H1 (cell line): ENCODE results near the gene PDE4D. TPM values are rescaled to one million over a fixed set of nuclear protein-coding genes. Genes with fewer than 3 reads are reported as not detected.

Source experiments
- CTCF ChIA-PET: fragments of 300-600 bp; sonication (Branson Sonifier 250); formaldehyde crosslinking; loops from one replicate; lab custom pipeline; 2021; ENCODE audit not compliant: partially characterized antibody; lab: Charles Lee
- POLR2A ChIA-PET: fragments of 300-600 bp; sonication (Branson Sonifier 250); formaldehyde crosslinking; loops from one replicate; lab custom pipeline; 2021; ENCODE audit warnings: inconsistent platforms; ENCODE audit not compliant: partially characterized antibody; lab: Charles Lee
- DNase-seq, 2 experiments: peaks; one replicate each; pipeline versions ENCODE4 v3.0.0 to v3.0.0-alpha.2; 2010 to 2022; ENCODE audit warnings: low spot score in 2 of 2, low read depth in 1 of 2, mixed read lengths in 1 of 2
- FAIRE-seq: peaks from 2 replicates; lab custom pipeline; 2011; peaks lifted over from hg19 to GRCh38; lab: Jason Lieb, UNC
- H2AFZ ChIP-seq: 2 replicates; pipeline ENCODE4 v1.8.1; 2012; ENCODE audit warnings: low read length, inconsistent platforms
- H2AK5ac ChIP-seq: 2 replicates; pipeline ENCODE4 v1.6.1; 2013; ENCODE audit warnings: low read depth, low read length
- H2BK120ac ChIP-seq: replicated peaks from 2 replicates; pipeline ENCODE3; 2013; ENCODE audit warnings: low read depth, low read length, inconsistent platforms
- H2BK12ac ChIP-seq: 2 replicates; pipeline ENCODE4 v1.6.1; 2013; ENCODE audit warnings: low read depth, low read length
- H2BK15ac ChIP-seq: 2 replicates; pipeline ENCODE4 v1.6.1; 2013; ENCODE audit warnings: low read length
- H2BK20ac ChIP-seq: 2 replicates; pipeline ENCODE4 v1.6.1; 2013; ENCODE audit warnings: low read length
- H2BK5ac ChIP-seq: 2 replicates; pipeline ENCODE4 v1.6.1; 2013; ENCODE audit warnings: low read depth, low read length
- H3K14ac ChIP-seq: 2 replicates; pipeline ENCODE4 v1.6.1; 2013; ENCODE audit warnings: inconsistent platforms; ENCODE audit not compliant: insufficient read length
- H3K18ac ChIP-seq: 2 replicates; pipeline ENCODE4 v1.6.1; 2013; ENCODE audit warnings: low read length; ENCODE audit errors: extremely low read depth
- H3K23ac ChIP-seq: 2 replicates; pipeline ENCODE4 v1.6.1; 2013; ENCODE audit warnings: inconsistent platforms; ENCODE audit not compliant: insufficient read length
- H3K23me2 ChIP-seq: 2 replicates; pipeline ENCODE4 v1.6.1; 2013; ENCODE audit warnings: low read depth, low read length
- H3K27ac ChIP-seq: 2 replicates; pipeline ENCODE4 v1.6.1; 2011; ENCODE audit warnings: low read depth, low read length, inconsistent platforms
- H3K27me3 ChIP-seq, 4 experiments: replicated peaks in 1 of 4; 1 replicate in 1 of 4; 2 replicates in 3 of 4; pipeline versions ENCODE4 v1.6.1 to v1.8.1; 2011 to 2013; ENCODE audit warnings: low read length in 3 of 4, mild to moderate bottlenecking in 3 of 4, inconsistent platforms in 2 of 4, mixed read lengths in 2 of 4, moderate library complexity in 1 of 4; ENCODE audit not compliant: control insufficient read depth in 3 of 4, insufficient read depth in 3 of 4; ENCODE audit errors: extremely low read depth in 1 of 4
- H3K36me3 ChIP-seq, 4 experiments: 2 replicates each; pipeline versions ENCODE4 v1.6.1 to v1.8.1; 2011 to 2013; ENCODE audit warnings: mild to moderate bottlenecking in 4 of 4, low read length in 3 of 4, moderate library complexity in 2 of 4, control low read depth in 1 of 4, inconsistent platforms in 1 of 4; ENCODE audit not compliant: insufficient read depth in 4 of 4, control insufficient read depth in 2 of 4
- H3K4ac ChIP-seq: replicated peaks from 2 replicates; pipeline ENCODE3; 2013; ENCODE audit warnings: low read length, low read depth, mixed read lengths, inconsistent platforms; ENCODE audit not compliant: insufficient read length
- H3K4me1 ChIP-seq, 4 experiments: replicated peaks in 1 of 4; 1 replicate in 1 of 4; 2 replicates in 3 of 4; pipeline versions ENCODE4 v1.6.1 to v1.8.1; 2011 to 2013; ENCODE audit warnings: low read length in 3 of 4, inconsistent platforms in 2 of 4, mixed read lengths in 1 of 4; ENCODE audit not compliant: insufficient read depth in 4 of 4, control insufficient read depth in 3 of 4
- H3K4me2 ChIP-seq, 2 experiments: 2 replicates each; pipeline versions ENCODE4 v1.6.1 to v1.8.1; 2011 to 2013; ENCODE audit warnings: low read depth in 2 of 2, low read length in 2 of 2, control low read depth in 1 of 2, inconsistent platforms in 1 of 2, mild to moderate bottlenecking in 1 of 2; ENCODE audit not compliant: insufficient read depth in 1 of 2
- H3K4me3 ChIP-seq, 4 experiments: fragments of 200-600, 300-600 bp in 1 of 4; sonication (generic), shearing (Covaris generic), sonication (Bioruptor Twin) in 1 of 4; 2 replicates each; pipeline versions ENCODE4 v1.5.1 to v1.8.1; 2011 to 2016; ENCODE audit warnings: low read length in 4 of 4, low read depth in 3 of 4, control low read depth in 2 of 4, inconsistent platforms in 2 of 4, mild to moderate bottlenecking in 2 of 4, mixed read lengths in 1 of 4, moderate library complexity in 1 of 4; ENCODE audit not compliant: insufficient read depth in 2 of 4; ENCODE audit errors: extremely low read depth in 1 of 4
- H3K56ac ChIP-seq: replicated peaks from 2 replicates; pipeline ENCODE3; 2013; ENCODE audit warnings: low read depth, mild to moderate bottlenecking, mixed read lengths, low read length, inconsistent platforms; ENCODE audit not compliant: insufficient read length
- H3K79me1 ChIP-seq: 2 replicates; pipeline ENCODE4 v1.6.1; 2013; ENCODE audit warnings: low read depth, low read length, control low read depth
- H3K79me2 ChIP-seq, 2 experiments: 2 replicates each; pipeline versions ENCODE4 v1.6.1 to v1.8.1; 2012 to 2013; ENCODE audit warnings: low read length in 2 of 2, mild to moderate bottlenecking in 2 of 2, inconsistent platforms in 1 of 2; ENCODE audit not compliant: insufficient read depth in 2 of 2, control insufficient read depth in 1 of 2
- H3K9ac ChIP-seq, 4 experiments: replicated peaks in 1 of 4; 1 replicate in 1 of 4; 2 replicates in 3 of 4; pipeline versions ENCODE4 v1.6.1 to v1.8.1; 2011 to 2013; ENCODE audit warnings: low read depth in 3 of 4, low read length in 3 of 4, control low read depth in 2 of 4, mild to moderate bottlenecking in 2 of 4, moderate library complexity in 2 of 4, inconsistent platforms in 1 of 4; ENCODE audit errors: extremely low read depth in 1 of 4
- H3K9me3 ChIP-seq, 2 experiments: 2 replicates each; pipeline versions ENCODE4 v1.6.1 to v1.8.1; 2012 to 2013; ENCODE audit warnings: mild to moderate bottlenecking in 2 of 2, moderate library complexity in 2 of 2, control low read depth in 1 of 2, inconsistent platforms in 1 of 2, low read depth in 1 of 2, low read length in 1 of 2, mixed read lengths in 1 of 2; ENCODE audit not compliant: insufficient read depth in 2 of 2
- H4K20me1 ChIP-seq, 2 experiments: replicated peaks in 1 of 2; 2 replicates each; pipeline versions ENCODE3 to v1.8.1; 2011 to 2013; ENCODE audit warnings: inconsistent platforms in 2 of 2, low read length in 2 of 2, mild to moderate bottlenecking in 1 of 2; ENCODE audit not compliant: insufficient read depth in 2 of 2, control insufficient read depth in 1 of 2
- H4K5ac ChIP-seq: 2 replicates; pipeline ENCODE4 v1.6.1; 2013; ENCODE audit warnings: low read length, low read depth, mixed read lengths, inconsistent platforms; ENCODE audit not compliant: insufficient read length
- H4K8ac ChIP-seq: 2 replicates; pipeline ENCODE4 v1.8.0; 2013; ENCODE audit warnings: mild to moderate bottlenecking, moderate library complexity, low read length, inconsistent platforms; ENCODE audit not compliant: insufficient read depth; ENCODE audit errors: extremely low read depth
- H4K91ac ChIP-seq: replicated peaks from 2 replicates; pipeline ENCODE3; 2013; ENCODE audit warnings: low read length, mixed read lengths, inconsistent platforms; ENCODE audit not compliant: insufficient read length
- BRCA1 ChIP-seq: IDR thresholded peaks from 2 replicates; pipeline ENCODE4 v1.6.1; 2012; ENCODE audit warnings: low read depth, low read length, improper control_type of control experiment
- EZH2 ChIP-seq: fragments of 200-600 bp; sonication (generic); IDR thresholded peaks from 2 replicates; pipeline ENCODE4 v1.7.1; 2012; ENCODE audit warnings: low read depth, mild to moderate bottlenecking, moderate library complexity, low read length, inconsistent platforms; ENCODE audit not compliant: severe bottlenecking
- FOSL1 ChIP-seq: IDR thresholded peaks from 2 replicates; pipeline ENCODE4 v1.6.1; 2011; ENCODE audit warnings: mild to moderate bottlenecking, low read depth, low read length, moderate library complexity; ENCODE audit not compliant: insufficient read depth
- POU5F1 ChIP-seq: IDR thresholded peaks from 2 replicates; pipeline ENCODE4 v1.6.1; 2011; ENCODE audit warnings: low read depth, mild to moderate bottlenecking, low read length, moderate library complexity
- WGBS, 2 experiments: shearing (Covaris generic) in 1 of 2; methylation state at CpG; one replicate each; pipeline versions ENCODE4 v1.1.6 to v1.1.7; 2013 to 2015; ENCODE audit warnings: low lambda C conversion rate in 2 of 2, mixed read lengths in 2 of 2, inconsistent platforms in 1 of 2, low coverage in 1 of 2, missing lambda C conversion rate in 1 of 2; ENCODE audit not compliant: insufficient replicate concordance in 2 of 2, insufficient coverage in 1 of 2, insufficient read length in 1 of 2; ENCODE audit errors: extremely low coverage in 1 of 2, missing lambda C conversion rate in 1 of 2; 5-methylcytosine and 5-hydroxymethylcytosine counted together
- polyA plus RNA-seq, 7 experiments: library from polyadenylated mRNA; depleted of rRNA in 3 of 7; stranded (reverse) in 5 of 7; unstranded in 2 of 7; fragments of >200 nt in 5 of 7; fragments of 200-250 nt in 2 of 7; gene quantifications; 1 replicate in 5 of 7; 2 replicates in 1 of 7; 4 replicates in 1 of 7; pipeline versions ENCODE4 v1.2.1 to v1.2.3, GENCODE V29; 2011 to 2013; ENCODE audit warnings: missing spikeins in 2 of 7, mixed read lengths in 2 of 7
- total RNA-seq: library from RNA; stranded (reverse); fragmentation: NEBNext Ultra II Directional; extraction: Animal tissue kit (Norgen Biotek cat#: 25700); gene quantifications from 2 replicates; pipeline ENCODE4 v1.2.1, GENCODE V29; 2021

The PDE4D gene
- total and polyA plus RNA-seq, 2 of the 8 experiments (the other 6 are each of a cell fraction or from before 2014, with no cell fraction given) = 2.3 to 3.7 TPM

- Histone ChIP-seq H3K14ac (no peak overlapping the region), H3K23me2 (no peaks in the 10 kb centered on the region), H3K9me3 (no peaks in the 10 kb centered on the region), H2BK20ac (no peak overlapping the region), H3K4me3 (no peak overlapping the region), H3K23ac (no peak overlapping the region), H3K4ac (no peak overlapping the region)
- CTCF ChIA-PET = interaction anchor here (0.9 to 2.2 kb wide), 4 partner anchors 29 to 77 kb away, joined by 3 to 4 read pairs (median 4); no protein-coding TSS in a partner anchor
- TF ChIP-seq BRCA1 (no peak), POU5F1 (no peak), FOSL1 (no peak), EZH2 (no peak)
- TF ChIP-seq, all 59 proteins: peak for 0
- H2BK5ac ChIP-seq = no peak overlapping the region
- H3K9ac ChIP-seq = no peak overlapping the region
- H3K27me3 ChIP-seq = no peaks in the 10 kb centered on the region
- H3K18ac ChIP-seq = no peak overlapping the region
- H3K79me2 ChIP-seq = no peaks in the 10 kb centered on the region
- no peak overlapping the region for H3K4me2 ChIP-seq
- WGBS, 2 experiments = 85% methylated on average over 3 of the region's 3 CpGs; no CpG with 5 or more reads in 1 of the 2 experiments
- no peaks in the 10 kb centered on the region for H4K20me1 ChIP-seq
- H3K79me1 ChIP-seq = no peaks in the 10 kb centered on the region
- H3K4me1 ChIP-seq = peaks cover 3 to 10% (median 7%) of the 10 kb centered on the region in 4 experiments; a peak in 6 of 7 replicates
- FAIRE-seq (no peak), DNase-seq (no peak)
- no peak overlapping the region for H2AFZ ChIP-seq
- H3K56ac ChIP-seq = no peak overlapping the region
- H3K36me3 ChIP-seq = no peaks in the 10 kb centered on the region
- no peak overlapping the region for H2BK12ac ChIP-seq
- no peak overlapping the region for H2AK5ac ChIP-seq
- H4K8ac ChIP-seq = no peak overlapping the region
- H4K5ac ChIP-seq = no peak overlapping the region
- no peak overlapping the region for H3K27ac ChIP-seq
- POLR2A ChIA-PET = no interaction called here
- no peak overlapping the region for H2BK120ac ChIP-seq
- H4K91ac ChIP-seq = no peak overlapping the region
- H2BK15ac ChIP-seq = no peak overlapping the region
Observed at GRCh38 chr5:58930520-58930919, 963.0 kb downstream of the PDE4D start.
